Gastrocnemius medialis (tissue), 4 donors: ENCODE results near the gene ATP4B. TPM values are rescaled to one million over a fixed set of nuclear protein-coding genes. Genes with fewer than 3 reads are reported as not detected.

ENCODE experiments used
- ATAC-seq, 2 donors: fragments of 150-250 bp; one replicate each; pipeline ENCODE4 v1.9.1; 2016
- DNase-seq, 2 donors: peaks; one replicate each; pipeline ENCODE4 v3.0.0-alpha.2; 2019
- H3K27ac ChIP-seq, 4 donors: fragments of 200-600 bp; sonication (generic); 1 replicate in 1 of 4; 2 replicates in 3 of 4; pipeline ENCODE4 v1.5.1; 2016 to 2018; ENCODE audit warnings: mild to moderate bottlenecking in 2 of 4, moderate library complexity in 1 of 4
- H3K27me3 ChIP-seq, 3 donors: fragments of 200-600 bp; sonication (generic) in 2 of 3; 1 replicate in 1 of 3; 2 replicates in 2 of 3; pipeline versions ENCODE4 v1.5.1 to v1.6.0; 2016 to 2019; ENCODE audit warnings: mild to moderate bottlenecking in 1 of 3, moderate library complexity in 1 of 3
- H3K36me3 ChIP-seq, 2 donors: fragments of 200-600 bp; sonication (generic) in 1 of 2; one replicate each; pipeline ENCODE4 v1.5.1; 2017 to 2018
- H3K4me1 ChIP-seq, 2 donors: fragments of 200-600 bp; sonication (generic) in 1 of 2; one replicate each; pipeline ENCODE4 v1.5.1; 2016 to 2017; ENCODE audit warnings: mild to moderate bottlenecking in 2 of 2
- H3K4me3 ChIP-seq, 4 donors: fragments of 200-600 bp; sonication (generic) in 3 of 4; 1 replicate in 1 of 4; 2 replicates in 3 of 4; pipeline ENCODE4 v1.5.1; 2016 to 2019; ENCODE audit warnings: mild to moderate bottlenecking in 2 of 4
- H3K9me3 ChIP-seq, 3 donors: fragments of 200-600 bp; sonication (generic) in 2 of 3; 1 replicate in 1 of 3; 2 replicates in 2 of 3; pipeline ENCODE4 v1.5.1; 2016 to 2019
- POLR2A ChIP-seq, 2 donors: fragments of 450-650 bp; IDR thresholded peaks; one replicate each; pipeline ENCODE4 v1.6.1; 2017; ENCODE audit warnings: antibody characterized with exemption in 2 of 2, mild to moderate bottlenecking in 2 of 2, moderate library complexity in 2 of 2
- in situ Hi-C, 4 donors: fragments of 200-750 bp; cut with MboI; loops; one replicate each; pipeline versions ENCODE4 v1.15.0 to v1.8.0; 2017; ENCODE audit warnings: low sequenced_read_pairs in 4 of 4
- intact Hi-C: fragments of 100-400 bp; cut with DNase I; formaldehyde crosslinking; loops from one replicate; pipeline ENCODE4 v1.15.1; 2023; ENCODE audit warnings: low total_unique reads
- total RNA-seq, 4 donors: library from RNA; depleted of rRNA; stranded (reverse); fragments of >200 nt; gene quantifications; one replicate each; pipeline versions ENCODE4 v1.1.0 to v1.2.3, GENCODE V29; 2016
- TF ChIP-seq, protein P1 (sequence below), 5 experiments: fragments of 450-650 bp in 3 of 5; fragments of 200-600 bp in 2 of 5; sonication (generic) in 2 of 5; IDR thresholded peaks in 4 of 5; conservative IDR thresholded peaks in 1 of 5; 1 replicate in 4 of 5; 2 replicates in 1 of 5; pipeline ENCODE4 v1.5.1; 2016 to 2019; ENCODE audit warnings: antibody characterized with exemption in 5 of 5, mild to moderate bottlenecking in 3 of 5, moderate library complexity in 3 of 5

Gene ATP4B
- total RNA-seq, 4 donors from 2014 or later = not detected

DNA sequence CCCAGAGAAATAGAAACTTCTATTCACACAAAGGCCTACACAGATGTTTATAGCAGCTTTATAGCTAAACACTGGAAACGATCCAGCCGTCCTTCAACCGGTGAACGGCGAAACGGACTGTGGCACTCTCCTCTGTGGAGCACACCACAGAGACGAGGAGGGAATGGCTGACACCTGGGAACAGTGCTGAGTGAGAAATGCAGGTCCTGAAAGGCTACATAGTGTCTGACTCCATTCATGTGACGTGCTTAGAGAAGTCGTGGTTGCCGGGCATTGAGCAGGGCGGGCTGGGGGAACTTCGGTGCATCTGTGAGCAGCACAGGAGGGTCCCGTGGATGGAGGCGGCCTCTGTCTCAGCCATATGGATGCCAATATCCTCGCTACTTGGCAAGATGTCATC, 5.9 kb upstream of the ATP4B start:
- DNase-seq (peak in 1 of 2 donors; percentile 5), ATAC-seq (no peak)
- H3K27me3 ChIP-seq = peaks cover 10 to 19% (median 17%) of the 10 kb centered on the region in 3 donors
- intact Hi-C loops (no loop called here), in situ Hi-C loops (no loop called here)
- no peak overlapping the region for H3K4me3 ChIP-seq
- no peak overlapping the region for H3K27ac ChIP-seq
- H3K4me1 ChIP-seq = no peaks in the 10 kb centered on the region
- no peak for TF ChIP-seq POLR2A (IDR thresholded peaks at IDR 0.05)
- TF ChIP-seq, protein P1, sequence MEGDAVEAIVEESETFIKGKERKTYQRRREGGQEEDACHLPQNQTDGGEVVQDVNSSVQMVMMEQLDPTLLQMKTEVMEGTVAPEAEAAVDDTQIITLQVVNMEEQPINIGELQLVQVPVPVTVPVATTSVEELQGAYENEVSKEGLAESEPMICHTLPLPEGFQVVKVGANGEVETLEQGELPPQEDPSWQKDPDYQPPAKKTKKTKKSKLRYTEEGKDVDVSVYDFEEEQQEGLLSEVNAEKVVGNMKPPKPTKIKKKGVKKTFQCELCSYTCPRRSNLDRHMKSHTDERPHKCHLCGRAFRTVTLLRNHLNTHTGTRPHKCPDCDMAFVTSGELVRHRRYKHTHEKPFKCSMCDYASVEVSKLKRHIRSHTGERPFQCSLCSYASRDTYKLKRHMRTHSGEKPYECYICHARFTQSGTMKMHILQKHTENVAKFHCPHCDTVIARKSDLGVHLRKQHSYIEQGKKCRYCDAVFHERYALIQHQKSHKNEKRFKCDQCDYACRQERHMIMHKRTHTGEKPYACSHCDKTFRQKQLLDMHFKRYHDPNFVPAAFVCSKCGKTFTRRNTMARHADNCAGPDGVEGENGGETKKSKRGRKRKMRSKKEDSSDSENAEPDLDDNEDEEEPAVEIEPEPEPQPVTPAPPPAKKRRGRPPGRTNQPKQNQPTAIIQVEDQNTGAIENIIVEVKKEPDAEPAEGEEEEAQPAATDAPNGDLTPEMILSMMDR (IDR thresholded peaks at IDR 0.05 in 4 of 5, conservative IDR thresholded peaks at IDR 0.05 in 1 of 5) = no peak
- H3K9me3 ChIP-seq = peaks cover 0 to 3% (median 0%) of the 10 kb centered on the region in 3 donors
- H3K36me3 ChIP-seq = no peaks in the 10 kb centered on the region

DNA sequence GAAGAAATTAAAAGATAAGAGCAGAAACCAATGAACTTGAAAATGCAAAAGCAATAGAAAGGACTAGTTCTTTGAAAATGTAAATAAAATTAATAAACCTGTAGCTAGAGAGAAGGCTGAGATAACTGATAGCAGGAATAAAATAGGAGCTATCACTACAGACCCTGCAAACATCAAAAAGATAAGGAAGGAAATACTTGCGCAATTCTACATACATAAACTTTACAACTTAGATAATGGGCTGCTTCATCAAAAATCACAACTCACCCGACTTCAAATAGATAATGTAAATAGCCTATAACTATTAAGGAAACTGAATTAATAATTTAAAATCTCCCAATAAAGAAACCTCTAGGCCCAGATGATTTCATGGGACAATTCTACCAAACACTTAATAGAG, 3.5 kb upstream of the ATP4B start:
- in situ Hi-C loops = no loop called here

GRCh38 chr13:113660066-113660465, 2.1 kb upstream of the ATP4B start:
- Histone ChIP-seq H3K4me3 (no peak overlapping the region), H3K4me1 (no peaks in the 10 kb centered on the region), H3K27ac (no peak overlapping the region), H3K9me3 (peaks cover 0 to 3% (median 0%) of the 10 kb centered on the region in 3 donors), H3K36me3 (no peaks in the 10 kb centered on the region), H3K27me3 (peaks cover 4 to 9% (median 6%) of the 10 kb centered on the region in 3 donors)
- no peak for DNase-seq
- TF ChIP-seq, protein P1 (IDR thresholded peaks at IDR 0.05 in 4 of 5, conservative IDR thresholded peaks at IDR 0.05 in 1 of 5) = no peak
- in situ Hi-C loops (no loop called here), intact Hi-C loops (no loop called here)
- no peak for ATAC-seq

More for the DNA sequence above, 3.5 kb upstream of the ATP4B start:
- H3K36me3 ChIP-seq = no peaks in the 10 kb centered on the region
- TF ChIP-seq, protein P1 (IDR thresholded peaks at IDR 0.05 in 4 of 5, conservative IDR thresholded peaks at IDR 0.05 in 1 of 5) = no peak
- TF ChIP-seq POLR2A (IDR thresholded peaks at IDR 0.05) = no peak
- H3K4me1 ChIP-seq = no peaks in the 10 kb centered on the region
- H3K27me3 ChIP-seq = peaks cover 10 to 17% (median 16%) of the 10 kb centered on the region in 3 donors
- no peak overlapping the region for H3K27ac ChIP-seq
- intact Hi-C loops = no loop called here
- peaks cover 0 to 3% (median 0%) of the 10 kb centered on the region in 3 donors for H3K9me3 ChIP-seq
- H3K4me3 ChIP-seq = no peak overlapping the region
- DNase-seq (no peak), ATAC-seq (no peak)

DNA sequence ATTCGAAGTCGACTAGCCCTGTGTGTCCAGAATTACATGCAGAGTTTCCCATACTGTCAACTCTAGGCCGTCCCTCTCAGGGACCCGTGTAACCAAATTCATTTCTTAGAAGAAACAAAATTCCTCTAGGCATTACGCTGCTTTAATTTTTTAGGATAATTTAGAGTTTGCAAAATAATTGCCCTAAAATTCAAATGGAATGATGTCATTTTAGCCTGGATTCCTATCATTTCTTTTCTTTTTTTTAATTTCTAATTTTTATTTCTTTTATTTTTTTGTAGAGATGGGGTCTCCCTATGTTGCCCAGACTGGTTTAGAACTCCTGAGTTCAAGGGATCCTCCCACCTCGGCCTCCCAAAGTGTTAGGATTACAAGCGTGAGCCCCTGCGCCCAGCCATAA, 1.3 kb upstream of the ATP4B start:
- intact Hi-C loops = no loop called here
- H3K4me3 ChIP-seq = no peak overlapping the region
- no peak for DNase-seq
- in situ Hi-C loops = no loop called here
- TF ChIP-seq, protein P1 (IDR thresholded peaks at IDR 0.05 in 4 of 5, conservative IDR thresholded peaks at IDR 0.05 in 1 of 5) = no peak
- no peak for TF ChIP-seq POLR2A (IDR thresholded peaks at IDR 0.05)
- no peaks in the 10 kb centered on the region for H3K4me1 ChIP-seq
- peaks cover 0 to 2% (median 2%) of the 10 kb centered on the region in 3 donors for H3K27me3 ChIP-seq
- no peak overlapping the region for H3K27ac ChIP-seq
- no peak for ATAC-seq
- H3K9me3 ChIP-seq = peaks cover 0 to 3% (median 0%) of the 10 kb centered on the region in 3 donors
- H3K36me3 ChIP-seq = no peaks in the 10 kb centered on the region

DNA sequence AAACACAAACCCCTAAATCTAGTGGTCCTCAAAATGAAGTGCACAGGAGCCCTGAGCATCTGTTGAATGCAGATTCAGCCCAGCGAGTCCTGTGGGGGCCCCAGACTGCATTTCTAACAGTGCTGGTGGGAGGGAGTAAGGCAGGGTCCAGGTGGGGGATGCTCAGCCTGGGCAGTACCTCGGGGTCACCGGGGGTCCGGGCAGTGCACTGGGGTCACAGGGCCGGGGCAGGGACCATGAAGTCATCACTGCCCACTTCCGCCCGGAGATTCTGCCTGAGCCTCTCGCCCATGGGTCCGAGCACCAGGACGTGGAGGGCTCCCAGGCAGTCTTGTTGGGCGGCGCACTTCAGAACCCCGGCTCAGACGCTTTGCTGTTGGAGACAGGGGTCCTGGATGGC, 838 bp upstream of the ATP4B start:
- ATAC-seq (no peak), DNase-seq (peak in 1 of 2 donors; percentile 1)
- Histone ChIP-seq H3K9me3 (peaks cover 0 to 3% (median 0%) of the 10 kb centered on the region in 3 donors), H3K27me3 (peaks cover 0 to 2% (median 0%) of the 10 kb centered on the region in 3 donors), H3K27ac (no peak overlapping the region), H3K4me1 (no peaks in the 10 kb centered on the region), H3K4me3 (no peak overlapping the region), H3K36me3 (no peaks in the 10 kb centered on the region)
- TF ChIP-seq POLR2A (IDR thresholded peaks at IDR 0.05) = no peak
- TF ChIP-seq, protein P1 (IDR thresholded peaks at IDR 0.05 in 4 of 5, conservative IDR thresholded peaks at IDR 0.05 in 1 of 5) = no peak
- intact Hi-C loops (no loop called here), in situ Hi-C loops (no loop called here)
